Adipose tissue (tissue), 3 donors: ENCODE results near the gene ZBTB16. TPM values are rescaled to one million over a fixed set of nuclear protein-coding genes. Genes with fewer than 3 reads are reported as not detected.

ENCODE experiments used
- H3K27ac ChIP-seq: one replicate; pipeline ENCODE4 v1.5.1; 2013; ENCODE audit warnings: low read depth, low read length
- WGBS, 3 donors: extraction: QIAGEN DNeasy Blood & Tissue Kit; methylation state at CpG; one replicate each; pipeline ENCODE4 v1.1.7; 2013; 5-methylcytosine and 5-hydroxymethylcytosine counted together
- polyA plus RNA-seq, 3 donors: library from polyadenylated mRNA; stranded (reverse); fragments of 200-250 nt; gene quantifications; one replicate each; pipeline ENCODE4 v1.2.3, GENCODE V29; 2013
- donor health status: healthy with polysubstance abuse.
- donor health status: Bipolar disorder and iron deficiency.
- donor health status: healthy.

Gene ZBTB16
- polyA plus RNA-seq, 3 donors: 30.4 to 68.2 (median 43.1) TPM

DNA sequence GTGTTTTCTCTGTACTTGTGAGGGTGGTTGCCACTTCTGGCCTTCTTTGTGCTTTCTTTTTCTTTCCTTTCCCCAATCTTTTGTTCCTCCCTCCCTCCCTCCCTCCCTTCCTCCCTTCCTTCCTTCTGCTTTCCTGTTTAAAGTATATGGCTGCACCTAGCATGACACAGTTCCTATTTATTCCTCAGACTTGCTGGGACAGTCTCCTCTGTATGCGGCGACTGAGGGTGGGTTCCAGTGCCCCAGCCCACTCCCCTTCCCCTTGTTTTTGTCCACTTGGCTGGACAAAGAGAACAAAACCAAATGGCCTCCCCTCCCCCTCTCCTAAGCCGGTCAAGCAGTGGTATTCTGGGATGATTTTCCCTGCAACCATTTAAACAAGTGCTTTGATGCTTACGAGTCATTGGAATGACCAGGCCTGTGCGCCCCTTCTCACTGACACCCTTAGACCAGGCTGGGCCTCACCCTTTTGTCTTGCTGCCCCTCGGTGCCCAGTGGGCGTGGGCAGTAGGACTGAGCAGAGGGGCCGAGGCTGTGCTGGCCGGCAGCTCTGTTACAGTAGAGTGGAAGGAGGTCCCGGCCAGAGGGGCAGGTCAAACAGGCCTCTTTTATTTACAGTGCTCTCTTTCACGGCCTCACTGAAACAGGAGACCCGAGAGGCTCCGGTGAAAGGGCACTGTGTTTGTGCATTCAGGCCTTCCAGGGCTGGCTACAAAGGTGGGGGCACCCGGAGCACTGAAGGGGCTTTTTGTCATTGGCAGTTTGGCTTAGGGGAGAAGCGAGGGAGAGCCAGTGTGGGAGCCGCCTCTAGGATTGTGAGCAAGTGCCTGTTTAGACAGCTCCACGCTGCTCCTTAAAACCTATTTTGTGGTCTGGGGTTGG lies 32.2 kb downstream of the ZBTB16 start:
- no peak overlapping the region for H3K27ac ChIP-seq
- 63 to 71% (median 67%) methylated on average over 17 of the region's 17 CpGs for WGBS, 3 donors

GRCh38 chr11:114092478-114092877 lies 33.0 kb downstream of the ZBTB16 start:
- 93 to 100% (median 98%) methylated on average over 3 of the region's 3 CpGs for WGBS, 3 donors
- no peak overlapping the region for H3K27ac ChIP-seq

DNA sequence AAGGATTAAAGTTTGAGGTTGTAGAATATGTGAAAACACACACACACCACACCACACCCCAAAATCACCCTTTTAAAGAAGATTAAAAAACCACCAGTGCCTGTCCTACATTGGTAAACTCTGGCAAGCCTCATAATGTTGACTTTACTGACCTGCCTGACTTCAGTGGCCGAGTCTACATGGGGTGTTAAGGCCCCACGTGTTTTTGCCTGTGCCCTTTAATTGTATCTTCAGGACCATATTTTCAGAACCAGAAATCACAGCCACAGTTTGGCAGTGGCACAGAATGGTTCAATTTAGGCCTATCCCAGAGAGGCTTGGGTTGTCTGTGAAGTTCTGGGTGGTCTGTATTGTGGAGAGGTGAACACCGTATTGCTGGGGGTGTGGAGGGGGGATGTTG lies 33.4 kb downstream of the ZBTB16 start:
- 52 to 75% (median 62%) methylated on average over 3 of the region's 3 CpGs for WGBS, 3 donors
- no peak overlapping the region for H3K27ac ChIP-seq

- no peak overlapping the region for H3K27ac ChIP-seq
- WGBS, 3 donors: 91 to 98% (median 95%) methylated on average over 3 of the region's 3 CpGs
Observed at GRCh38 chr11:114094516-114094915, 35.0 kb downstream of the ZBTB16 start.

GRCh38 chr11:114095899-114096298 lies 36.4 kb downstream of the ZBTB16 start:
- 26 to 40% (median 35%) methylated on average over 3 of the region's 3 CpGs for WGBS, 3 donors

DNA sequence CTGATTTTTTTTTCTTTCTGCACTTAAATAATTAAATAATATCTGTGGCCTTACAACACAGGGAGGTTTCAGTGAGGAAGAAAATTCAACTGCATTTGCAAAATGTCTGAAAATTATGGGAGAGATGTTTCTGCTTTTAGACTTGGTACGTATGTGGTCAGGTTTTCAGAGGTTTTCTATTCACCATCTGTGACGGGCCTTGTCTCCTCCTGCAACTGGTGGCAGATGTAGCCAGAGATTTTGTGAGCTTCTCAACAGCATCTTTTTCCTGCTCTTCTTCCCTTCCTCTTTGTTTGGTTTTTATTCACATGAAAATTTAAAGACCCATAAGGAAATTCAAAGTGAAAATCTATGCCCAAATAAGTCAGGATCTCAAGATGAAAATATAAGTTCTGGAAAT lies 38.3 kb downstream of the ZBTB16 start:
- no peak overlapping the region for H3K27ac ChIP-seq
- 61 to 82% (median 71%) methylated on average over 2 of the region's 2 CpGs for WGBS, 3 donors

More at GRCh38 chr11:114095899-114096298, 36.4 kb downstream of the ZBTB16 start:
- no peak overlapping the region for H3K27ac ChIP-seq

- H3K27ac ChIP-seq: no peak overlapping the region
- 26 to 69% (median 66%) methylated on average over 3 of the region's 3 CpGs for WGBS, 3 donors
Observed at GRCh38 chr11:114098927-114099326, 39.4 kb downstream of the ZBTB16 start.

- 39 to 79% (median 74%) methylated on average over 5 of the region's 5 CpGs for WGBS, 3 donors
Observed at GRCh38 chr11:114099392-114100178, 40.1 kb downstream of the ZBTB16 start.

GRCh38 chr11:114102993-114103896 lies 43.7 kb downstream of the ZBTB16 start:
- no peak overlapping the region for H3K27ac ChIP-seq
- 76 to 80% (median 80%) methylated on average over 13 of the region's 13 CpGs for whole genome bisulfite sequencing, 3 donors

More at GRCh38 chr11:114099392-114100178, 40.1 kb downstream of the ZBTB16 start:
- H3K27ac ChIP-seq: no peak overlapping the region

DNA sequence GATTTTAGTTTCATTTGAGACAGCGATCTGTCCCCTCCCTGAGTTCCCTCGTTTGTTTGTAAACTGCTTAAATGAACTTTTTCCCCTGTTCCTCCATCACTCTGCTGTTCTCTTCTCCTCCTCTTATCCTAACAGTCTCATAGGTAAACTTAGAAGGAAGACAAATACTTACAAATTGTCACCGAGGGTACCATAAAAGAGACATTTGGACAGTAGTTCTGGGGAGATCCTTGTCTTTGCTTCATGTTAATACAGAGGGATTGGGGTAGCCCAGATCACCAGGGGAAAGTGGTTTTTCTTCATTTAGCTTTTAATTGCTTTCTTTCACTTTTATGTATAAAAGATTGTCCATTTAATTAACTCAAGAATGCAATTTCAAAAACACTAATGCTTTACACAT lies 46.1 kb downstream of the ZBTB16 start:
- H3K27ac ChIP-seq: no peak overlapping the region
- 70 to 75% (median 73%) methylated on average over 3 of the region's 3 CpGs for WGBS, 3 donors

DNA sequence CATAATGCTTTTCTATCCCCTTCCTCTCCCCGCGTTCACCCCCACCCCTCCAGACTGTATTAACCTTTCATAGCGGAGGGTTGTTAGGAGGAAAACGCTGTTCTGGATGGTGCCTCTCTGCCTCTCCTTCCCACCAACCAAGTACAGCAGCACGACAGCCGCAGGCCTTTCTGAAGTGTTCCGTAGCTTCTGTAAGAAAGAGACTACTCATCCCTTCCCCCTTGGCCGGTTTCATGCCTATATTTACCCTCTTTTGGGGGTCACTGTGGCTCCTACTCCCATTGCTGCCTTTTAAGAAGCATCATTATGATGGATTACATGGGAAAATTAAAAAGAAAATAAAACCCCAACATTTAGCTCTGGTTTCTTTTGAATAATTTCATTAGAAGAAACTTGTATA lies 46.5 kb downstream of the ZBTB16 start:
- WGBS, 3 donors: 64 to 87% (median 73%) methylated on average over 8 of the region's 8 CpGs
- no peak overlapping the region for H3K27ac ChIP-seq

GRCh38 chr11:114106986-114107385 lies 47.5 kb downstream of the ZBTB16 start:
- H3K27ac ChIP-seq: no peak overlapping the region
- 93 to 94% (median 94%) methylated on average over 6 of the region's 6 CpGs for WGBS, 3 donors

DNA sequence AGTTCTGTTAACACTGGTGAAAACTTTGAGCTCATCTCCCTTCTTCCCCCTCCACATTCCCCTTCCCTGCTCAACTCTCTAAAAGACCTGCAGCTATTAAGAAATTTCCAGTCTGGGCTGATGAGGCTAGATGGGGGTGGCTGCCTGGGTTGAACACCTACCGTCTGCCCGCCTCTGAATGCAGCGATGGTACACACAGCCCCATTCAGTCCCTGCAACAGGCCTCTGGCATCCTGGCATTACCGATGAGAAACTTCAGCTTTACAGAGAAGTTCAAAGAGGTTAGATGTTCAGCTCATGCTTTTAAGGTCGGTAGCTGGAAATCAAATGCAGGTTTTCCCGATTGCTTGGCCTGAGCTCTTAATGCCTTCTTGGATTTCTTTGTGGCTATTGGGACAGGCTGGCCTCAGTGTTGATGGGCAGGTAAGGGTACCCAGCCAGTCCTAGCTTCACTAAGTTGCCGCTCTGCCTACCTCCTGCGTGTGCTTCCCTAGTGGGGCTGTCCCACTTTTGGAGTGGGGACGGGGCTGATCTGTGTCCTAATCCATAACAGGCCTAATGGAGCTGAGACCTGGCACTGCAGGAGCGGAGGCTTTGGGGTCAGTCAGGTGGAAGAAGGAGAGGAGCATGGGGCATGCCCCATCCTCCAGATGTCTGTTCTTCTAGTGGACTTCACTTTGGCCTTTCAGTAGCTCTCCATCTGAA lies 49.1 kb downstream of the ZBTB16 start:
- no peak overlapping the region for H3K27ac ChIP-seq
- 84 to 94% (median 92%) methylated on average over 10 of the region's 10 CpGs for WGBS, 3 donors

DNA sequence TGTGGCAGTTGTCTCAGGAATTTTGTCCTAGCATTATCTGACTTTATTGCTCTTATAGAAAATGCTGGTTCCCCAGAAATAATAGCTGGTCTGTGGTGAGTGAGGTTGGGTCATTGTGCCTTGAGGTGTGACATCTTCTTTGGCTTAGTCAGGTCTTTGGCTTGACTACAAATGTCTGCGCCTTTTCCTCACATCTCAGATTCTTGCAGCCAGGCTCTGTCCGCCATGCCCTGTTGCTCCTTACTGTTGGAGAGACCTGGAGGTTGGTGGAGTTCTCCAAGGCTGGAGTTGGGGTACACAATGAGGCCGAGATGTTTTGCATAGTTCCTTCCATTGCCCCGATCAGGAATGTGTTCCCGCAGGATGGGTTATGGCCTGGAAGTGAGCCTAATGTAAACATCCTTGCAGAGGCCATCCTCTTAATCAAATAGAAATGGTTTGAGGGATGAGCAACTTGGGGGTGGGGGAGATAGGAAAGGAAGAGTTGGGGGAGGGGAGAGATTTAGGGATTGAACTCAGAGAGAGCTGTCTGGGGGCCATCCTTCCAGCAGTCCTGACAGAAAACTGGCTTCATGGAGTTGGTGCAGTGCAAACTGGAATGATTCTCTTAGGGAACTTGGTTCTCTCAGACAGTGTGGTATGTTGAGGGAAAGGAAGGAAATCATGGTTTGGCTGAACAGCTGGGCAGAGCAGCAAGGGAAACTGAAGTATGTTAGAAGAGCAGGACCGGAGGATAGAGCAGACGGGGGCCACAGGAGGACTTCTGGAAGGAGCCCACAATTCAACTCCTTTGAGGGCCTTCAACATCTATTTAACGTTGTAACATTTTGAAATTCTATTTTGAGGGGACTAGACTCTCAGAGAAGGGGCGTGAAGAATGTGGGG lies 49.9 kb downstream of the ZBTB16 start:
- WGBS, 3 donors: 62 to 90% (median 63%) methylated on average over 9 of the region's 9 CpGs
- peak overlapping the region; percentile 41 for H3K27ac ChIP-seq

GRCh38 chr11:114110123-114110522 lies 50.6 kb downstream of the ZBTB16 start:
- H3K27ac ChIP-seq: no peak overlapping the region
- WGBS, 3 donors: 71 to 93% (median 80%) methylated on average over 6 of the region's 6 CpGs

GRCh38 chr11:114110952-114111947 lies 51.7 kb downstream of the ZBTB16 start:
- no peak overlapping the region for H3K27ac ChIP-seq
- 13 to 31% (median 18%) methylated on average over 12 of the region's 12 CpGs for WGBS, 3 donors
